H9 (cell line): ENCODE data around the gene BRD7. TPM values are rescaled to one million over a fixed set of nuclear protein-coding genes. Genes with fewer than 3 reads are reported as not detected.

ENCODE experiments used
- DNase-seq: peaks from one replicate; pipeline ENCODE4 v3.0.0-alpha.2; 2017
- H2AFZ ChIP-seq: one replicate; pipeline ENCODE4 v1.6.1; 2013; ENCODE audit warnings: mild to moderate bottlenecking, low read length, control low read depth, moderate library complexity
- H2AK5ac ChIP-seq: 2 replicates; pipeline ENCODE4 v1.6.1; 2013; ENCODE audit warnings: low read length, control low read depth, mixed read lengths; ENCODE audit not compliant: insufficient read length
- H2BK120ac ChIP-seq: one replicate; pipeline ENCODE4 v1.6.1; 2013; ENCODE audit warnings: low read depth, mild to moderate bottlenecking, low read length, control low read depth, inconsistent platforms; ENCODE audit not compliant: poor library complexity, severe bottlenecking
- H2BK12ac ChIP-seq: 2 replicates; pipeline ENCODE4 v1.6.1; 2013; ENCODE audit warnings: low read length, control low read depth, mixed read lengths, low read depth; ENCODE audit not compliant: insufficient read length
- H2BK15ac ChIP-seq: 2 replicates; pipeline ENCODE4 v1.6.1; 2013; ENCODE audit warnings: low read depth, low read length, control low read depth
- H2BK20ac ChIP-seq: one replicate; pipeline ENCODE4 v1.6.1; 2013; ENCODE audit warnings: low read depth, mild to moderate bottlenecking, low read length, control low read depth, inconsistent platforms; ENCODE audit not compliant: poor library complexity, severe bottlenecking
- H2BK5ac ChIP-seq: 2 replicates; pipeline ENCODE4 v1.6.1; 2013; ENCODE audit warnings: low read length, control low read depth, mixed read lengths; ENCODE audit not compliant: insufficient read length
- H3K14ac ChIP-seq: 2 replicates; pipeline ENCODE4 v1.6.1; 2013; ENCODE audit warnings: low read length, control low read depth; ENCODE audit not compliant: insufficient read depth
- H3K18ac ChIP-seq: 2 replicates; pipeline ENCODE4 v1.6.1; 2013; ENCODE audit warnings: low read depth, mild to moderate bottlenecking, mixed read lengths, low read length, control low read depth; ENCODE audit not compliant: insufficient read length
- H3K23ac ChIP-seq: 2 replicates; pipeline ENCODE4 v1.6.1; 2013; ENCODE audit warnings: low read length, control low read depth, mixed read lengths, low read depth; ENCODE audit not compliant: insufficient read length
- H3K23me2 ChIP-seq: 2 replicates; pipeline ENCODE4 v1.6.1; 2013; ENCODE audit warnings: low read depth, mild to moderate bottlenecking, mixed read lengths, low read length, control low read depth; ENCODE audit not compliant: insufficient read length, poor library complexity, severe bottlenecking
- H3K27ac ChIP-seq: 2 replicates; pipeline ENCODE4 v1.5.1; 2013; ENCODE audit warnings: low read length, control low read depth, mixed read lengths, low read depth; ENCODE audit not compliant: insufficient read length
- H3K27me3 ChIP-seq: 2 replicates; pipeline ENCODE4 v1.6.1; 2013; ENCODE audit warnings: low read length, control low read depth, inconsistent platforms; ENCODE audit not compliant: insufficient read depth
- H3K4ac ChIP-seq: 2 replicates; pipeline ENCODE4 v1.6.1; 2013; ENCODE audit warnings: low read depth, mild to moderate bottlenecking, control low read depth, inconsistent platforms, low read length, moderate library complexity
- H3K4me1 ChIP-seq: 2 replicates; pipeline ENCODE4 v1.6.1; 2013; ENCODE audit warnings: low read length, control low read depth, inconsistent platforms; ENCODE audit not compliant: insufficient read depth
- H3K4me2 ChIP-seq: 2 replicates; pipeline ENCODE4 v1.6.1; 2013; ENCODE audit warnings: low read length, control low read depth, mixed read lengths; ENCODE audit not compliant: insufficient read length, insufficient read depth
- H3K56ac ChIP-seq: 2 replicates; pipeline ENCODE4 v1.6.1; 2013; ENCODE audit warnings: low read depth, mild to moderate bottlenecking, mixed read lengths, low read length, control low read depth; ENCODE audit not compliant: insufficient read length
- H3K79me1 ChIP-seq: 2 replicates; pipeline ENCODE4 v1.6.1; 2013; ENCODE audit warnings: low read depth, mild to moderate bottlenecking, moderate library complexity, low read length, control low read depth, inconsistent platforms; ENCODE audit not compliant: insufficient read depth, poor library complexity, severe bottlenecking
- H3K79me2 ChIP-seq: 2 replicates; pipeline ENCODE4 v1.6.1; 2013; ENCODE audit warnings: low read length, control low read depth, inconsistent platforms; ENCODE audit not compliant: insufficient read depth
- H3K9ac ChIP-seq: 2 replicates; pipeline ENCODE4 v1.6.1; 2013; ENCODE audit warnings: low read length, control low read depth, mixed read lengths; ENCODE audit not compliant: insufficient read length; ENCODE audit errors: extremely low read depth
- H3K9me3 ChIP-seq: one replicate; pipeline ENCODE4 v1.6.1; 2013; ENCODE audit warnings: low read depth, low read length, inconsistent platforms; ENCODE audit not compliant: control insufficient read depth
- H3T11ph ChIP-seq: one replicate; pipeline ENCODE4 v1.6.1; 2013; ENCODE audit warnings: mild to moderate bottlenecking, low read length, control low read depth, inconsistent platforms
- H4K20me1 ChIP-seq: one replicate; pipeline ENCODE4 v1.6.1; 2013; ENCODE audit not compliant: control insufficient read depth, insufficient read length, insufficient read depth
- H4K5ac ChIP-seq: 2 replicates; pipeline ENCODE4 v1.6.1; 2013; ENCODE audit warnings: low read depth, mild to moderate bottlenecking, mixed read lengths, low read length, control low read depth; ENCODE audit not compliant: insufficient read length
- H4K8ac ChIP-seq: replicated peaks from 2 replicates; pipeline ENCODE4 v1.6.1; 2013; ENCODE audit warnings: low read length, control low read depth, mixed read lengths, low read depth; ENCODE audit not compliant: insufficient read length
- H4K91ac ChIP-seq: 2 replicates; pipeline ENCODE4 v1.6.1; 2013; ENCODE audit warnings: low read depth, mild to moderate bottlenecking, moderate library complexity, mixed read lengths, low read length, control low read depth; ENCODE audit not compliant: insufficient read length
- H3K27ac Mint-ChIP-seq, 3 experiments: 2 replicates in 2 of 3; 3 replicates in 1 of 3; pipeline ENCODE4 v1.8.0; 2020 to 2021; ENCODE audit warnings: mixed read lengths in 3 of 3, mild to moderate bottlenecking in 1 of 3, moderate library complexity in 1 of 3
- H3K27me3 Mint-ChIP-seq: 2 replicates; pipeline ENCODE4 v1.8.0; 2021; ENCODE audit warnings: low read depth, mild to moderate bottlenecking, moderate library complexity, mixed read lengths
- H3K36me3 Mint-ChIP-seq, 3 experiments: 2 replicates in 2 of 3; 3 replicates in 1 of 3; pipeline ENCODE4 v1.8.0; 2020 to 2021; ENCODE audit warnings: low read depth in 3 of 3, mixed read lengths in 3 of 3; ENCODE audit not compliant: insufficient read depth in 1 of 3
- H3K4me1 Mint-ChIP-seq, 2 experiments: 2 replicates each; pipeline ENCODE4 v1.8.0; 2020; ENCODE audit warnings: mixed read lengths in 2 of 2
- H3K4me3 Mint-ChIP-seq, 2 experiments: 2 replicates in 1 of 2; 3 replicates in 1 of 2; pipeline ENCODE4 v1.8.0; 2020 to 2021; ENCODE audit warnings: mild to moderate bottlenecking in 2 of 2, mixed read lengths in 2 of 2, moderate library complexity in 1 of 2
- H3K9me3 Mint-ChIP-seq, 2 experiments: 2 replicates in 1 of 2; 3 replicates in 1 of 2; pipeline ENCODE4 v1.8.0; 2020; ENCODE audit warnings: mild to moderate bottlenecking in 2 of 2, mixed read lengths in 2 of 2, moderate library complexity in 1 of 2
- WGBS: extraction: QIAGEN DNeasy Blood & Tissue Kit; methylation state at CpG from one replicate; pipeline ENCODE4 v1.1.7; 2013; ENCODE audit warnings: missing lambda C conversion rate, low lambda C conversion rate, mixed read lengths; ENCODE audit not compliant: insufficient read length; ENCODE audit errors: extremely low coverage; 5-methylcytosine and 5-hydroxymethylcytosine counted together
- total RNA-seq: library from RNA; stranded (reverse); gene quantifications from 2 replicates; pipeline ENCODE4 v1.2.1, GENCODE V29; 2021
- TF ChIP-seq, protein P1 (sequence below): fragments of 200-600 bp; sonication (generic); conservative IDR thresholded peaks from 3 replicates; pipeline ENCODE4 v1.8.0; 2021; ENCODE audit warnings: antibody characterized with exemption, mild to moderate bottlenecking

Gene BRD7
- total RNA-seq, 1 experiment from 2014 or later, result 112 TPM

- H2BK12ac ChIP-seq, result no peak overlapping the region
- no CpG with 5 or more reads among the region's 2 CpGs for WGBS
- no peak overlapping the region for H3K23ac ChIP-seq
- no peaks in the 10 kb centered on the region for H4K20me1 ChIP-seq
- no peak overlapping the region for H2BK120ac ChIP-seq
- no peak overlapping the region for H3K56ac ChIP-seq
- H4K8ac ChIP-seq, result no peak overlapping the region
- Mint-ChIP-seq H3K4me1 (peaks cover 3 to 10% of the 10 kb centered on the region in 2 experiments), H3K9me3 (peaks cover 6 to 14% of the 10 kb centered on the region in 2 experiments), H3K36me3 (no peaks in the 10 kb centered on the region), H3K4me3 (no peak overlapping the region), H3K27ac (no peak overlapping the region), H3K27me3 (peaks cover 3% of the 10 kb centered on the region; the same call in 1 of the 2 replicates)
- no peak overlapping the region for H2BK15ac ChIP-seq
- H2AFZ ChIP-seq, result no peak overlapping the region
- H3K4ac ChIP-seq, result no peak overlapping the region
- TF ChIP-seq, protein P1, sequence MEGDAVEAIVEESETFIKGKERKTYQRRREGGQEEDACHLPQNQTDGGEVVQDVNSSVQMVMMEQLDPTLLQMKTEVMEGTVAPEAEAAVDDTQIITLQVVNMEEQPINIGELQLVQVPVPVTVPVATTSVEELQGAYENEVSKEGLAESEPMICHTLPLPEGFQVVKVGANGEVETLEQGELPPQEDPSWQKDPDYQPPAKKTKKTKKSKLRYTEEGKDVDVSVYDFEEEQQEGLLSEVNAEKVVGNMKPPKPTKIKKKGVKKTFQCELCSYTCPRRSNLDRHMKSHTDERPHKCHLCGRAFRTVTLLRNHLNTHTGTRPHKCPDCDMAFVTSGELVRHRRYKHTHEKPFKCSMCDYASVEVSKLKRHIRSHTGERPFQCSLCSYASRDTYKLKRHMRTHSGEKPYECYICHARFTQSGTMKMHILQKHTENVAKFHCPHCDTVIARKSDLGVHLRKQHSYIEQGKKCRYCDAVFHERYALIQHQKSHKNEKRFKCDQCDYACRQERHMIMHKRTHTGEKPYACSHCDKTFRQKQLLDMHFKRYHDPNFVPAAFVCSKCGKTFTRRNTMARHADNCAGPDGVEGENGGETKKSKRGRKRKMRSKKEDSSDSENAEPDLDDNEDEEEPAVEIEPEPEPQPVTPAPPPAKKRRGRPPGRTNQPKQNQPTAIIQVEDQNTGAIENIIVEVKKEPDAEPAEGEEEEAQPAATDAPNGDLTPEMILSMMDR, result no peak
- H3K27me3 ChIP-seq, result no peaks in the 10 kb centered on the region
- no peaks in the 10 kb centered on the region for H3K79me2 ChIP-seq
- H4K5ac ChIP-seq, result no peak overlapping the region
- DNase-seq, result no peak
- H3K9ac ChIP-seq, result no peak overlapping the region
- no peak overlapping the region for H3K14ac ChIP-seq
- H3K27ac ChIP-seq, result no peak overlapping the region
- H2BK5ac ChIP-seq, result no peak overlapping the region
- no peaks in the 10 kb centered on the region for H3K79me1 ChIP-seq
- no peak overlapping the region for H3T11ph ChIP-seq
- no peaks in the 10 kb centered on the region for H3K9me3 ChIP-seq
- H3K23me2 ChIP-seq, result no peaks in the 10 kb centered on the region
- no peak overlapping the region for H4K91ac ChIP-seq
- H3K4me2 ChIP-seq, result no peak overlapping the region
- H3K18ac ChIP-seq, result no peak overlapping the region
- 0 out of 2 replicates have a peak, but pooled peaks cover 3% of the 10 kb centered on the region for H3K4me1 ChIP-seq
- no peak overlapping the region for H2BK20ac ChIP-seq
- H2AK5ac ChIP-seq, result no peak overlapping the region
These were observed 42.2 kb upstream of the BRD7 start for GRCh38 chr16:50411034-50411433.
